GM21825 (cell line): ENCODE measurements around the gene SLC38A11.

Experiments used
- ATAC-seq: cut with Tn5 transposase; IDR thresholded peaks from one replicate; pipeline ENCODE4 v1.9.1; 2021; ENCODE audit warnings: mild to moderate bottlenecking, moderate library complexity; ENCODE audit not compliant: unreplicated experiment

Gene SLC38A11

GRCh38 chr2:164846276-164846675 lies 109.0 kb downstream of the SLC38A11 start:
- ATAC-seq, result no peak
